ENCODE data around the gene ABI2.
A peak's percentile ranks its signal among the peaks of the same experiment; 100 is the strongest.

ABI2 gene

GRCh38 chr2:203484266-203485112, 156.3 kb downstream of the ABI2 start:
- FAIRE-seq = no peak

GRCh38 chr2:203489531-203489930, 161.3 kb downstream of the ABI2 start:
- FAIRE-seq = no peak

GRCh38 chr2:203490391-203490790, 162.2 kb downstream of the ABI2 start:
- no peak for FAIRE-seq

- peak; percentile 3 for FAIRE-seq
These were observed 164.8 kb downstream of the ABI2 start for GRCh38 chr2:203492965-203493364.

Measured in G401.6 (cell line).